Measurements from ENCODE around the gene IMMT.

Gene IMMT

DNA sequence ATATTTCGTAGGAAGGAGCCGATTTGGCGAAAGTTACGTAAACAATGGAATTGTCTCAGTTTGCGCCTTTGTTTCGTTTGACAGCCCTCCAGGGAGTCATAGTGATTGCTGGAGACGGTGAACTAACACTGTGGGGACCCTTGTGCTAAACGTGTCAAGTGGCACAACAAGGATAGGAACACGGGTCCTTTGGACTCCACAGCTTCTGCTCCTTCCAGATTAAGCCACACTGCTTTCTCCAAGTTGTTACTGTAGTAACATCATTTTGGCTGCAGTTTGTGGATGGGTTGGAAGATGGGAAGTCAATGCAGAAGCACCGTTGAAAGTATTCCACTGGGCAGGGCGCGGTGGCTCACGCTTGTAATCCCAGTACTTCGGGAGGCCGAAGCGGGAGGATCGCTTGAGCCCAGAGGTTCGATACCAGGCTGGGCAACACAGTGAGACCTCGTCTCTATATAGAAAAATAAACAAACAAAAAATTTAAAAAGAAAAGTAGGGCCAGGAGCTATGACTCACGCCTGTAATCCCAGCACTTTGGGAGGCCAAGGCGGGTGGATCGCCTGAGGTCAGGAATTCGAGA is 636 bp upstream of the IMMT start:
- no peak for DNase-seq

- no peak for DNase-seq
These were observed 559 bp downstream of the IMMT start for GRCh38 chr2:86194751-86195054.

GRCh38 chr2:86193901-86194567 is 1.2 kb downstream of the IMMT start:
- DNase-seq = no peak

DNA sequence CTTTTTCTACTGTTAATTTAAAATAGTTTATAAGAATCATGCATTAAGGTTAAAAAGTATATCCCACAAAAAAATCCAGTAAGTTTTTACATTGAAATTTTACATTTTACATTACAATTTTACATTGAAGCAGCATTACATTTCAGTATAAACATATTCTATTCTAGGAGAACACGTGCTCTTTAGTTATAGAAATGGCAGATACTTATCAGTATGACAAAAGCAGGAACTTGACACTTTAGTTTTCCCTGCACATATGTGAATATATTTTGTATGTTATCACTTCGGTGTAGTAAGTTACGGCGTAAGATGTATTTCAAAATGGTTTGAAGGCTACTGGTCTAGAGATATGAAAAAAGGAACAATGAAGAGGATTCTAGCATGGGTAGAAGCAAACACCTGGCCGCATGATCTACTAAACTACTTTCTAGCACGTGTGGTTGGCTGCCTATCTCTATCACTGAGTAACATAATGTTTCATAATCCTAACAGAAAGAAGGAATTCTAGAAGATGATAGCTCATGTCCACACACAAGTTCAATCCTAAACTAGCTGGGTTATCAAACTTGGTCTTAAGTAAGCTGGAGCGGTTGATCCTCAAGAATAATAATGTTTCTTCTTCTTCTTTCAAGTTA is 5.4 kb downstream of the IMMT start:
- no peak for DNase-seq

- DNase-seq = no peak
These were observed 8.8 kb downstream of the IMMT start for GRCh38 chr2:86186431-86186830.

- DNase-seq = no peak
These were observed 9.6 kb downstream of the IMMT start for GRCh38 chr2:86185517-86186212.

DNA sequence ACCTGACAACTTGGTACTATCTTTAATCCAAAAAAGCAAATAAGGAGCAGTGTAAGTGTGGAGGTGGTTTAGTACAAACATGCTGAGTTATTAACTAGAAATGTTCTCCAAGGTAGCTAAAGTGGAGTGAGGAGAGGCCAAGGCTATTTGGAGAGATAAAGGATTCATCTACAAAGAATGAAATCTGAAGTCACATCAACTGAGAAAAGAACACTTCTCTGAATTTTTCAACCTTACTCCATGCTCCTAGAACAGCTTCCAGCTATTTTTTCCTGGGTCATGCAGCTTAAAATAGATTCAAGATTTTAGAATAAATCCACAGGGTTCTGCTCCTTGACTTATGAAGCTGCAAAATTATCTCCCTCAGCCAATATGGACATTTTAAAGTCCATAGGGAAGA is 18.7 kb downstream of the IMMT start:
- DNase-seq = no peak

DNA sequence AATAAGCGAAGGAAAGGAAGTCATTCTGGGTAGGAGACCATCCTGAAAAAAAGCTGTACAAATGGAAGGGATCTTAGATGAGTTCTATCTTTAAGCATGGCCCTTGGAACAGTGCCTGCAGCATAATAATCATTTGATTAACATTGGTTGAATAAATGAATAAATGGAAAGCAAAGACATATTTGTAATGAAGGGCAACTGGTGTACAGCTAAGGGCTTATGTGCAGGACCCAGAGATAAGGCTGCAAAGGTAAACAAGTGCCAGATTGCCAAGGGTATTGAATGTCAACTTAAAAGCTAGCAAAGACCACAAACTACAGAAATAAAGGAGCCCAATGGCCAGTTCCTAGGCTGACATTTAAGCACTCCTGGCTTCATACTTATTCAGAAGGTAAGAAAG is 19.4 kb downstream of the IMMT start:
- no peak for DNase-seq

GRCh38 chr2:86174445-86174844 is 20.8 kb downstream of the IMMT start:
- no peak for DNase-seq

DNA sequence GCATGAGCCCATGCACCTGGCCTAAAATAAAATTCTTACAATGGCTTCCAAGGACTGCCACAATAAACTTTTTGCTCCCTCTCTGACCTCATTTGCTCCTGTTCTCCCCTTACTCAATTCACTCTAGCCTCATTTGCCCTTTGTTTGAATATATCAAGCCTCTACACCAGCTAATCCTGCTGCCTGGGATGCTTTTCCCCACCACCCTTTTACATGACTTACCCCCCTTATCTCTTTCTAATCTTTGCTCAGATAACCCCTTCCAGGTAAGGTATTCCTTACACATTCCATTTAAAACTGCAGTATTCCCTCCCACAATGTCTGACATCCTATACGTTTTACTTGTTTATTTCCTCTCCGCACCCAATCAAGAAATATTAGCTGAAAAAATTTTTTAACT is 22.7 kb downstream of the IMMT start:
- DNase-seq = no peak

- peak in 1 of 2 experiments; percentile 35 for DNase-seq
These were observed 24.0 kb downstream of the IMMT start for GRCh38 chr2:86171295-86171694.

GRCh38 chr2:86170449-86170848 is 24.8 kb downstream of the IMMT start:
- DNase-seq = no peak

- DNase-seq = no peak
These were observed 34.9 kb downstream of the IMMT start for GRCh38 chr2:86160156-86160952.

- no peak for DNase-seq
These were observed 37.0 kb downstream of the IMMT start for GRCh38 chr2:86158286-86158685.

DNA sequence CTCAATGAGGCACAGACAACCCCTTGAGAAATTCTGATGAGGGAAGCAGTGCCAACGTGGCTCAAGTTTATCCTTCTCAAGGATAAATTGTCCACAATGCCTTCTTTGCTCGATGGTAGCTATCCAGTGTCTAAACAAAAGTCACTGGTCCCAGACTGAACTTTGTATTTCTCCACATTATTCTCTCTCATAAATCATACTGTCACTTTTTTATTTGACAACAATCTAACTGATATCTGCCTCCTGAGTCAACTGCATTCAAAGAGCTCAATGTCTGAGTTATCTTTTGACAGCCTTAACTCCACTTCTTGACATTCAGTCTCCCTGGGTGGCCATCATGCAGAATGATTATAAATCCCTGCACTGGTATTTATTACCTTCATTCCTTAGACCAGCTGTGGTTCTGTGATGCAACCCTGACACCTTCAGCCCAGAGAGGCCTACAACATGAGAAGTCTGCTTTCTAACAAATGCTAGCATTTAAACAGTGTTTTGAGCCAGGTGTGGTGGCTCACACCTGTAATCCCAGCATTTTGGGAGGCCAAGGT is 38.2 kb downstream of the IMMT start:
- DNase-seq = no peak

GRCh38 chr2:86150502-86150901 is 44.8 kb downstream of the IMMT start:
- no peak for DNase-seq

DNA sequence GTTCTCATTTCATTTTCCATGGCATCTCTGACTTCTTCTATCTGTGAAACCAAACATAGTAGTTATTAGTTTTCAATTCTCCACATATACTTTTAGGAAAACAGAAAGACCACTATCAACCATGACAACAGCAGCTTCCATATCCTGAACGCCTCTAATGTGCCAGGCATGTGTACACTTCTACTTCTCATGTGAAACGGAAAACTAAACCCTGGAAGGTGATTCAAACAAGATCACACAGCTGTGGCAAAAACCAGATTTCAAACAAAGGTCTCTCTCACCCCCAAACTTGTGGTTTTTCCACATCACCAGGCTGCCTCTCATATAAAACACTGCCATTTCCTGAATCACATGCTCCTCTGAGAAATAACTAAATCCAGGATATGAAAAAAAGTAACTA is 47.5 kb downstream of the IMMT start:
- DNase-seq = no peak

- DNase-seq = no peak
These were observed 51.2 kb downstream of the IMMT start for GRCh38 chr2:86143926-86144685.

- no peak for DNase-seq
These were observed 52.0 kb downstream of the IMMT start for GRCh38 chr2:86143307-86143706.

DNA sequence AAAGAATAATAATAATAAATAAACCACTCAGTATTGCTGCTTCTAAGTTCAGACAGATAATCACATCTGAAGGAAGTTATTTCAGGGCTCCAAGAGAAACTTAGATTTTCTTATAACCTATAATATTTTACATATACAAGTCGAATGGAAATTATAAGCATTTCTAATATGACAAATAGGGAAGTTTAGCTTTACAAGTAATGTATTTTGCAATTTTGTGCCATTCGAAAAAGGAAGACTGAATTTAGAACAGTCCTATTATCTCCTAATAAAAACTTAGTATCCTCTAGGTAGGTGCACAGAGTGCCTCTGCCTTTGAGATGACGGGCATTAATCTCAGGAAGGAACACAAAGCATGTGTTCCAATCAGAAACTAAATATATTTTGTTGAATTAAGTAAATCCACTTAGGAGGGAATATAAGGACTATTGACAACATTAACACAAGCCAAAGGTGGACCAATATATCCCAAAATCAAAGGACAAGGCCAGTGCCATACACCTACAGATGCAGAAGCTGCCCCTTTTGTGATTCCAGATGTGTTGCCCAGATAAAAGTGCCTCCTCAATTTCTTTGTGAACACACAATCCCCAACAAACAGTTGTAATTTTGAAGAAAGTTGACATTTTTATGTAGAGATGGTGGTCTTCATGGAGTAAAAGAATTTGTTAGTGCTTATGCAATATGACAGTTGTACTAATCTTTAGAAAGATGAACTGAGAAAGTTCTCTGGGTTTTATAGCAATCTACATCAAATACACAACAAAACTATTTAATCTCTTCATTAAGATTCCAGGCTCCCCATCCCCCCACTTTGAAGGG is 52.6 kb downstream of the IMMT start:
- DNase-seq = no peak

DNA sequence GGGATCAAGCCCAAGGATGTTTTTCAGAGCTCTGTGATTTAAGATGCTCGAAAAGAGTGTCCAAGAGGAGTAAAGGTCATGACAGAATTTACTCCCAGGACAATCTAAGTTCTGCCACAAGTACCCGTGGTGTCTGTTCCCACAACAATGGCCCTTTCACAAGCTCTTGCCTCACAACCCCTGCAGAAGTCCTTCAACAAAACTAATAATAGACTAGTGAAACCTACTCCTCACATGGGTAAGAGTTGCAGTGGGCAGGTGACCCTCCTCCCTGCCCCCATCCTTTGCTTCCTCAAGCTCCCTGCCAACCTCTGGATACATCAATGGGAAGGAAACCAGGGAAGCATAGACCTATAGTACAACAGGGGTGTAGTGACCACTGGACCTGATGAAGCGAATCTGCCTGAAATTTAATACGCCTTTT is 54.3 kb downstream of the IMMT start:
- DNase-seq = no peak

All from NCI-H1930 (cell line).